ELF-1 (cell line): ENCODE results near the gene SGMS1.

Experiments used
- DNase-seq: peaks from one replicate; pipeline ENCODE4 v3.0.0-alpha.2; 2016; ENCODE audit warnings: low read depth, low spot score

SGMS1 gene

GRCh38 chr10:50636618-50637579, 13.1 kb upstream of the SGMS1 start:
- DNase-seq = no peak

- DNase-seq = no peak
Measured at GRCh38 chr10:50635286-50635685, 11.5 kb upstream of the SGMS1 start.

- no peak for DNase-seq
Measured at GRCh38 chr10:50634479-50634878, 10.7 kb upstream of the SGMS1 start.

- DNase-seq = no peak
Measured at GRCh38 chr10:50631052-50631451, 7.3 kb upstream of the SGMS1 start.

GRCh38 chr10:50629495-50630122, 5.9 kb upstream of the SGMS1 start:
- peak; percentile 46 for DNase-seq

- DNase-seq = no peak
Measured at GRCh38 chr10:50627896-50628295, 4.1 kb upstream of the SGMS1 start.

- no peak for DNase-seq
Measured at GRCh38 chr10:50627443-50627842, 3.7 kb upstream of the SGMS1 start.

- peak; percentile 60 for DNase-seq
Measured at GRCh38 chr10:50625649-50626132, 1.9 kb upstream of the SGMS1 start.

GRCh38 chr10:50624866-50625501, 1.2 kb upstream of the SGMS1 start:
- DNase-seq = peak; percentile 86

GRCh38 chr10:50624413-50624865, 683 bp upstream of the SGMS1 start:
- DNase-seq = peak; percentile 96

- peak; percentile 54 for DNase-seq
Measured at GRCh38 chr10:50622706-50623662, 772 bp downstream of the SGMS1 start.

- peak; percentile 69 for DNase-seq
Measured at GRCh38 chr10:50621968-50622705, 1.6 kb downstream of the SGMS1 start.

GRCh38 chr10:50620899-50621298, 2.9 kb downstream of the SGMS1 start:
- no peak for DNase-seq

- no peak for DNase-seq
Measured at GRCh38 chr10:50619882-50620281, 3.9 kb downstream of the SGMS1 start.

GRCh38 chr10:50619166-50619565, 4.6 kb downstream of the SGMS1 start:
- no peak for DNase-seq

GRCh38 chr10:50618624-50619023, 5.1 kb downstream of the SGMS1 start:
- no peak for DNase-seq

- DNase-seq = no peak
Measured at GRCh38 chr10:50615658-50616057, 8.1 kb downstream of the SGMS1 start.

- peak; percentile 62 for DNase-seq
Measured at GRCh38 chr10:50614444-50615137, 9.2 kb downstream of the SGMS1 start.

- no peak for DNase-seq
Measured at GRCh38 chr10:50613726-50614443, 9.9 kb downstream of the SGMS1 start.
